HG03139 (cell line): ENCODE results near the gene SUMO2.
A peak's percentile ranks its signal among the peaks of the same experiment; 100 is the strongest.
"Not testable (repeated sequence)": the region's sequence is repeated elsewhere in the genome, so short reads cannot be mapped to it uniquely, and the experiment has no call there.

Experiments
- ATAC-seq: cut with Tn5 transposase; IDR thresholded peaks from one replicate; pipeline ENCODE4 v1.9.1; 2021; ENCODE audit not compliant: unreplicated experiment

The SUMO2 gene

DNA sequence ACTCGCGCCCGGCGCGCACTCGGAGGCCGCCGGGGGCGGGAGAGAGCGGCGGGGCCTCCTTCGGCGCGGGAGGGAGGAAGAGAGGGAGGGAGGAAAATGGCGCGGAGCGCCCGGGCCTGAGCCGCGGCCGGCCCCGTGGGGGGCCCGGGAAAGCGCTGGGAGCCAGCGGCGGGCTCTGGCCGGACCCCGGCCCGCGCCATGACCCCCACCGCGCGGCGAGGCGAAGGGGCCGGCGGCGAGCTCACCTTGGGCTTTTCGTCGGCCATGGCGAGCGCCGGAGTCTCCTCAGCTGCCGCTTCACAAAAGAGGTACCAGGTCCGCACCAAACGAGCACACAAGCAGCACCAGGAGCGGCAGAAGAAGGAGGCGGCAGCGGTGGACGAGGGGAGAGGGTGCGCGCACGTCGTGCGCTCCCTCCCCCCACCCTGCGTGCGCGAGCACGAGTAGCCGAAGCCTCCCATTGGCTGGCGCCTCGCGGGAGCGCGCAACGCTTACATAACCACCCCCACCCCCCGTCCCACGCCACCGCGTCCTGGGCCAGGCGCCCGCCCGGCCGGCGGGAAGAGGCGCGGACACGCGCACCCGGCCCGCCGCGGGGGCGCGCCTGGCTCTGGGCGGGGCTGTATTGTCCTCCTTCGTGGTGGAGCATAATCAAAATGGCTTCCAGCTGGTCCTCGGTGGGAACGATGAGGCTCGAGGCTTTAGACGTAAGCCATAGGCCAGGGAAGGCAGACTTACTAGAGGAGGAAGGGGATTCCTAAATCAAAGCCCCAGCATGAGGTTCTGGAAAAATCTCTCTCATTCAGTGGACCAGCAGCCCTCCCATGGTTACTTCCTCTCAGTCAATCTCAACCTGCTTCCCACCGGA lies at the start of gene SUMO2:
Gene SUMO2, minus strand, starts transcription at position 391 of the 868 bp plus-strand sequence. Its CDS starts 125 bp downstream, at position 266.
- ATAC-seq = peak; percentile 74

DNA sequence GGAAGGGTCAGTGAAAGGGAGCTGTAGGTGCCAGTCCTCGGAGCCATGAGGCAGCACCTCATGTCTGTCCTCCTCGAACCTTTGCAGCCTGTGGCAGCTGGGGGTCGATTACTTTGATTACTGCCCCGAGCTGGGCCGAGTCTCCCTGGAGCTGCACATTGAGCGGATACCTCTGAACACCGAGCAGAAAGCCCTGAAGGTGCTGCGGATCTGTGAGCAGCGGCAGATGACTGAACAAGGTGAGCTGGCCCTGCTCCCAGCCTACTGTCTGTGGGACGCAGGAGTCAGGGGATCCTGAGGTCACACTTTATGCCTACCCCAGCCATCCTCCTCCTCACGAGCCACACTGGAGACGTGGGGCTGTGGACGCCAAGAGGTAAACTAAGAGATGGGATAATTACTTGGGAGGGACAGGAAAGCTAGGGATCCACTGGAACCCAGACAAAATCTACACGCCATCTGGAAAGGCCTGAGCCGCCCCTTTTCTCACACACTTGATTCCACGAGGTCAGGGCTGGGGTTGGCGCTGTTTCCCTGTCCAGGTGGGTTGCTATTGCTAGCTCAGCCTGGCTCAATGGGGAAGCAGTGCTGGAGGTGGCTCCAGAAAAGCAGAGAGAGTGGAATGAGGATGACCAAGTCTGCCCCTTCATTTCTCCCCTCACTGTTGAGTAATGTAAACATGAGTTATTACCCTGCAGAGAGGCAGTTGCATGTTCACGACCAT lies 49.1 kb upstream of the SUMO2 start:
- no peak for ATAC-seq

DNA sequence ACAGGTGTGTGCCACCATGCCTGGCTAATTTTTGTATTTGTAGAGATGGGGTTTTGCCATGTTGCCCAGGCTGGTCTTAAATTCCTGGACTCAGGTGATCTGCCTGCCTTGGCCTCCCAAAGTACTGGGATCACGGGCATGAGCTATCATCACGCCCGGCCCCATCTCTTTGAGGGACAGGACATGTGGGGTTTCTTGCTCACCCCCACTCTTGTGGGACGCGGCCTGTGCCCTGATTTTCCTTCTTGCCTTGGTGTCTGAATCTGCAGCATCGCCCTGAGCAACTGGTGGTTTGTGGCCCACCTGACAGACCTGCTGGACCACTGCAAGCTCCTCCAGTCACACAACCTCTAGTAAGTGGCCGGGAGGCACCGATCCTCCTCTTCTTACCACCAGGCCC lies 48.3 kb upstream of the SUMO2 start:
- ATAC-seq = no peak

DNA sequence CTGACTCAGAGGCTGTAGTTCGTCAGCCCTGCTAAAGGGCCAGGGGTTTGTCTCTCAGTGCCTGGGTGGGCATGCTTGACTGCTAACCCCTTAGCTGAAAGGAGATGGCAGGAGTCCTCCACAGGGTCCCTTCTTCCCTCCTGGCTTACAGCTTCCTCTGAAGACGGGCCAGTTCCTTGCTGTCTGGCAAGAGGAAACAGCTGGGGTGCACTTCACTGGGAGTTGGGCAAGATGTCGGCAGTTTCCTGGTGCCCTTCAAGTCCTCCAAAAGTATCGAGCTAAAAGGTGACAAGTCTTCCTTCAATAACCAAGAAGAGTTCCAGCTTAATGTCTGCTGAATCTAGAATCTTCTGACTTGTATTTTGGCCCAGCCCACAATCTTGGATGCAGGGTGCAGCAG lies 46.1 kb upstream of the SUMO2 start:
- no peak for ATAC-seq

DNA sequence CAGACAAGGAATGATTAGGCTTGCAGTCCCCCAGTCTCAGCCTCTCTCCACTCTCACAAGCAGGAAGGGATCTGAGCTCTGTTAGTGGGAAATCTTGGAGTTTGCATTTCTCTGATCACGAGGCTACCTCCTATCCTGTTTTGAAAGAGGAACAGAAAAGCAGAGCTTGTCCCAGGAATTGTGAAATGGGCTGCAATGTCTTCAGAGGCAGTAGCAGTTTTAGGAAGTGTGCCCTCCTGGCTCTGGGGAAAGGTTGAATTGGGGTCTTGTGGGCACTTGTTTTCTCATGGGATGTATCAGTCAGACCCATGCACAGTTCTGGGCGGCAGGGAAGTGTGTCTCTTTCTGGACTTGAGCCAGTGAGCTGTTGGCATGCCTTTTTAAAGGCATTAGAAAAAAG lies 45.5 kb upstream of the SUMO2 start:
- ATAC-seq = no peak

DNA sequence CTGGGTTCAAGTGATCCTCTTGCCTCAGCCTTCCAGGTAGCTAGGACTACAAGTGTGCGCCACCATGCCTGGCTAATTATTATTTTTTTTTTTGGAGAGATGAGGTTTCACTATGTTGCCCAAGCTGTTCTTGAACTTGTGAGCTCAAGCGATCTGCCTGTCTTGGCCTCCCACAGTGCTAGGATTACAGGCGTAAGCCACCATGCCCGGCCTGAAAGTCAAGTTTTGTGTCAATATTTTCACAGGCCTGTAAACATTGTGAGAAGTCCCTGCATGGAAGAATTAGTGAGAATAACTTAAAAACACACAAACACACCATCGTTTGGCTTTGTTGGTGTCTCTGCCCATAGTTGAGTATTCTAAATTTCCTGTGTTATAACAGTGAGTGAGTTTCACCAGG lies 45.0 kb upstream of the SUMO2 start:
- ATAC-seq = no peak

DNA sequence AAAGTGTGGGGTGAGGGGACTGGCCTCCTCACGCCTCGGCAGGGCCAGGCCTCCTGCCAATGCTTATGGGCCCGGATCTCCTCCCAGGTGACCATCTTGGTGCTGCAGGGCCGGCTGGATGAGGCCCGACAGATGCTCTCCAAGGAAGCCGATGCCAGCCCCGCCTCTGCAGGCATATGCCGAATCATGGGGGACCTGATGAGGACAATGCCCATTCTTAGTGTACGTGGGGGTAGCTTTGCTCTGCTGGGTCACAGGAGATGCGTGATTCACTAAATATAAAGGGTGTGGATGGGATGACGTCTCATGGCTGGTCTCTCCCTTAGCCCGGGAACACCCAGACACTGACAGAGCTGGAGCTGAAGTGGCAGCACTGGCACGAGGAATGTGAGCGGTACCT lies 42.3 kb upstream of the SUMO2 start:
- no peak for ATAC-seq

DNA sequence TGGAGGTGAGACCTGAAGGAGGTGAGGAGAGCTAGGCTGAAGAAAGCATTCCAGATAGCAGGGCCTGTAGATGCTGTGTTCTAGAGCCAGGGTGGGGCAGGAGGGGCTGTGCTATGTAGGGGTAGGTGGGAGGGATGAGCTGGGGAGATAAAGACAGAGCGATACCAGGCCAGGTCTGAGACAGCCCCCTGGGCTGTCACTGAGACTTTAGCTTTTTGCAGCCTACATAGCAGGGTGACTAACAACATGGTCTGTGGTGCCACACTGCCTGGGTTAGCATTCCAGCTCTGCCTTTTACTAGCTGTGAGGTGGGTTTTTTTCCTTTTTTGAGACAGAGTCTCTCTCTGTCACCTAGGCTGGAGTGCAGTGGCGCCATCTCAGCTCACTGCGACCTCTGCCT lies 37.1 kb upstream of the SUMO2 start:
- ATAC-seq = no peak

DNA sequence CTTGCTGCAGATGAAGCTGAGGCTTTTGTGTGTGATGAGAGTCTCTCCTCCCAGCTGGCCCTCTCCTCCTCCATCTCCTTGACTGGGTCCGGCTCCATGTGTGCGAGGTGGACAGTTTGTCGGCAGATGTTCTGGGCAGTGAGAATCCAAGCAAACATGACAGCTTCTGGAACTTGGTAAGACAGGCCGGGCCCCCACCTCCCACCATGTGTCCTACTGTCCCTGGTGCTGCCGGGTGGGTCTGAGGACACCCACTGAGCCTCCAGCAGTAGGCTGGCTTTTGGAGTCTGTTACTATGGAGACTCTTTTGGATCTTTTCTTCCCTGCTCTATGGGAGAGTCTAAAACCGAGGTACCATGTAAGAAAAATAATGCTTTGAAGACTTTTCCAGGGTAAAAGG lies 35.4 kb upstream of the SUMO2 start:
- no peak for ATAC-seq

DNA sequence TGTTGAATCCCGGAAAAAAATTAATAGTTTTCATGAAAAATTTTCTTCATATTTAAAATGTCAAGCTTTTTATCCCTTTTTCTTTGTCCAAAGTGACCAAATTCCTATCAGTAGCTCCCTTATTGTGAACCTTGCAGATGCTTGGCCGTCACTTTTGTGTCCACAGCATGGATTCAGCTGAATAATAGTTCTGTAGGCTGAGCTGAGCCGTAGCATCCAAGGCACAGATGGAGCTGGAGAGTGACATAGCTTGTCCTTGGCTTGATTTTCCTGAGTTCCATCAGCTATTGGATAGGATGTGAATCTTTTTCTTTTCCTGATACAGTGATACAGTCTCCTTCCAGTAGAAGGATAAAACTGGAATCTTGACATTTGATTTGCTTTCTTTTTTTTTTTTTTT lies 26.3 kb upstream of the SUMO2 start:
- no peak for ATAC-seq

DNA sequence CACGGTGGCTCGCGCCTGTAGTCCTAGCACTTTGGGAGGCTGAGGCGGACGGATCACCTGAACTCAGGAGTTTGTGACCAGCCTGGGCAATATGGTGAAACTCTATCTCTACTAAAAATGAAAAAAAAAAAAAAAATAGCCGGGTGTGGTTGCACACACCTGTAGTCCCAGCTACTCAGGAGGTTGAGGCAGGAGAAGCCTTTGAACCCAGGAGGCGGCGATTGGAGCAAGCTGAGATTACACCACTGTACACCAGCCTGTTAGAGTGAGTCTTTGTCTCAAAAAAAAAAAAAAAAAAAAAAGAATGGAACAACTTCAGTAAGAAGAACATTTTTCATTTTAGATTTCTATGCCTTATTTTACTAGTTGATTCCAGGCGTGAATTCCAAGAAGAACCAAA lies 25.4 kb upstream of the SUMO2 start:
- ATAC-seq = no peak

DNA sequence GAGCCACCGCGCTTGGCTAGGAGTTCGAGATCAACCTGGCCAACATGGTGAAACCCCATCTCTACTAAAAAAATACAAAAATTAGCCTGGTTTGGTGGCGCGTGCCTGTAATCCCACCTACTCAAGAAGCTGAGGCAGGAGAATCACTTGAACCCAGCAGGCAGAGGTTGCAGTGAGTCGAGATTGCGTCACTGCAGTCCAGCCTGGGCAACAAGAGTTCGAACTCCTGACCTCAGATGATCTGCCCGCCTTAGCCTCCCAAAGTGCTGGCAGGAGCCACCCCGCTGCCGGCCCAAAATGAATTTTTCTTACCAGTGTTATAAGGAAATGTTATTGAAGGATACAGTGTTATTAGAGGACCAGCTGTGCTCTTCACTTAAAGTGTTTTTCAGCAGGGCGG lies 25.0 kb upstream of the SUMO2 start:
- no peak for ATAC-seq

DNA sequence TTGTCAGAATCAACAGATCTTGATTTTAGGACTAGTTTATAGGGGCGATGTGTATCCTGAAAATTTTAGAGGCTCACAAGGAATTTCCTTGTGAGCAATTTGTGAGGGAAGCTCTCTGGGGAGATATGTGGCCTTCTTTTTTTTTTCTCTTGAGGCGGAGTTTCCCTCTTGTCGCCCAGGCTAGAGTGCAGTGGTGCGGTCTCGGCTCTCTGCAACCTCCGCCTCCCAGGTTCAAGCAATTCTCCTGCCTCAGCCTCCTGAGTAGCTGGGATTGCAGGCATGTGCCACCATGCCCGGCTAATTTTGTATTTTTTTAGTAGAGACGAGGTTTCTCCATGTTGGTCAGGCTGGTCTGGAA lies 24.3 kb upstream of the SUMO2 start:
- not testable (repeated sequence) for ATAC-seq

DNA sequence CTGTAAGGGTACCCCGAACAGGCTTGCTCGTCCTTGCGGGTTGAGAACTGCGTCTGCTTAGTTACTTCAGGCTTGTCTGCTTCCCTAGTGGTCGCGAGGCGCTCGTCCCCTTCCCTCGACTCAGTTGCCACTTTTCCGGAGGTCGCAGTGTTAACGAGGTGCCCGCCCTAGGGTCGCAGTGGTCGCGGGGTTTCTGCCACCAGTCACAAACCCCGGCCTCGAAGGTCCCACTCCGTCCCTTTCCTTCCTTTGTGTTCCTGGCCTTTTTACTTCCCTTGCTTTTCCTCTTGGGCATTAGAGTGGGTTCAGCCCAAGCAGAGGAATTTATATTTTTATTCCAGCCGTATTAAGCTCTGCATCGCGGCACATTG lies 23.0 kb upstream of the SUMO2 start:
- ATAC-seq = no peak

DNA sequence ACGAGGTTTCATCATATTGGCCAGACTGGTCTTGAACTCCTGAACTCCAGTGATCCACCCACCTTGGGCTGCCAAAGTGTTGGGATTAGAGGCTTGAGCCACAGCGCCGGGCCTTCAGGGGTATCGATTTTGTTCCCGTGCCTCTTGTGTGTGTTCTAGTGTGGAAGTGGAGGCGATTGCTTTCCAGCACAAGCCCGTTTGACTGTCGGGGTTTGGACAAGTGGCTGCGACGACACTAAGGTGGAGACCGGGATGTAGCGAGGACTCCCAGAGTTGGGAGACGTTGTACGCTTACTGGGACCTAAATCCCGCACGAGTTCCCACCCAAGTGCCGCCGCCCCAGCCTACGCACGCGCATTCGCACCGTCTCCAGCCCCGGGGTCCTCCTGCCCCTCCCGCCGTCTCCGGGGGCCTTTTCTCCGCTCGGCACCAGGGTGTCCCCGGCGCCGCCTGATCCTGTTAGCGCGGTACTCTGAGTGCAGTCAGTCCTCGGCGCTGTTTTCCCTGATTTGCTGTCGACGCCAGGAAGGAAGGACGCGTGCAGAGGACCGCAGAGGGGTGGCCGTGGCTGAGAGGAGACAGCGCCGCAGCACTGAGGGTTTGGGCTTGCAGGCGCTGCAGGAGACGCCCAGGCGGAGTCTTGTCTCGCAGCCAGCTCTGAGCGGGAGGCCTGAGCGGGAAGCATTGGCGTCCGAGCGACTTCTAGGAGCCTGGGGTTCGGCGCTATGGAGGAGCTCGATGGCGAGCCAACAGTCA lies 22.5 kb upstream of the SUMO2 start, which contains the start of gene NUP85:
Gene NUP85, plus strand, starts transcription at position 643 of the 756 bp plus-strand sequence. Its CDS starts 83 bp downstream, at position 726.
- peak; percentile 70 for ATAC-seq

DNA sequence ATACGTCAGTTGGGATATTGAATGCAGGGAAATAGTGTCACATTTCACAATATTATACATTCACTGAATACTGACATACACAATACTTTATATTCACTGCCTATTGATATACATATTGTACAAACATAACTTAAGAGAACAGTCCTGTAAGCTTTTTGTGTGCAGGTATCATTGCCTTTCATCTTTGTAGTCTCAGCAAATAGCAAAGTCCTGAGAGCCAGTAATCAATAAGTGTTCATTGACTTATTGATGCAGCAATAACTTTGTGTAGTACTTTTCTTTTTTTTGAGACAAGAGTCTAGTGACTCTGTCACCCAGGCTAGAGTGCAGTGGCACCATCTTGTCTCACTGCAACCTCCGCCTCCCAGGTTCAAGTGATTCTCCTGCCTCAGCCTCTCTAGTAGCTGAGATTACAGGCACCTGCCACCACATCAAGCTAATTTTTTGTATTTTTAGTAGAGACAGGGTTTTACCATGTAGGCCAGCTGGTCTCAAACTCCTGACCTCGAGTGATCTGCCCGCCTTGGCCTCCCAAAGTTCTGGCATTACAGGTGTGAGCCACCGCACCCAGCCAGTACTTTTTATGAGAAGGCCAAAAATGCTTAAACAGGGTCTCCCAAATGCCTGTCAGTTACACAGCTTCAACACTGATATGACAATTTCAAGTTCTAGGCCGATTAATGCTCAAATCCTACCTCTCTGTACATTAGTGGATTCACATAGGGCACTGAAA lies 17.3 kb upstream of the SUMO2 start:
- ATAC-seq = no peak

DNA sequence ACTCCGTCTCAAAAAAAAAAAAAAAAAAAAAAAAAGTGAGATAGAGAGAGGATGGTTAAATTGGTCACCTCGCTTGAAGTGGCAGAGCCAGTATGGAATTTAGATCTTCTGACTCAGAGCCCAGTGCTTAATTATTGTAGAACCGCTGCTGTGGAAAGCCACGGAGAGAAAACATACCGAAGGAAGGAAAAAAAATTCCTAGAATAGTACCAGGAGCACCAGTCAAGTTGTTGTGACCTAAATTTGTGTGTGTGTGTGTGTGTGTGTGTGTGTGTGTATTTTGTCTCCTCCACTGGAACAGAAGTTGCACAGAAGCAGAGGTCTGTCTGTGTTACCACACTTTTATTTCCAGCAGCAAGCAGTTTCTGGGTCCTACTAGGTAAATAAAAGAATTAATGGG lies 12.1 kb upstream of the SUMO2 start:
- no peak for ATAC-seq

DNA sequence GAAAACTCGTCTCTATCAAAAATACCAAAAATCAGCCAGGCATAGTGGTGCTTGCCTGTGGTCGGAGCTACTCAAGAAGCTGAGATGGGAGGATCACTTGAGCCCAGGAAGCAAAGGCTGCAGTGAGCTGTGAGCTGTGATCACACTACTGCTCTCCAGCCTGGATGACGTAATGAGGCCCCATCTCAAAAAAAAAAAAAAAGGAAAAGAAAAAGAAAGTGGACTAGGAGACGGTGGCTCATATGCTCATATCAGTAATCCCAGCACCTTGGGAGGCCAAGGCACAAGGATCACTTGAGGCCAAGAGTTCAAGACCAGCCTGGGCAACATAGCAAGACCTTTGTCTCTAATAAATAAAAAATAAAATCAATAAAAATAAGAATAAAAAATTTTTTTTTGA lies 8.8 kb upstream of the SUMO2 start:
- ATAC-seq = no peak

DNA sequence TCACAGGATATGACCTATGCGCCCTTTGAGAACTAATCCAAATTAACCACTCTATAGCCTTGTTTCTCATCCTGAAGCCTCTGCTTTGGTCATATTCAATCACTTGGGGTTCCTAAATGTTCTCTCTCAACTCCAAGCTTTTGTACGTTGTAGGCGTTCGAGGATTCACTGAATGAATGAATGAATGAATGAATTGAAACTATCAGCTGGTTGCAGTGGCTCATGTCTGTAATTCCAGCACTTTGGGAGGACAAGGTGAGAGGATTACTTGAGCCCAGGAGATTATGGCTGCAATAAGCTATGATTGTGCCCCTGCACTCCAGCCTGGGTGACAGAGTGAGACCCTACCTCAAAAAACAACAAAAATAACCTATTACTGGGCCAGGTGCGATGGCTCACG lies 5.9 kb upstream of the SUMO2 start:
- no peak for ATAC-seq

DNA sequence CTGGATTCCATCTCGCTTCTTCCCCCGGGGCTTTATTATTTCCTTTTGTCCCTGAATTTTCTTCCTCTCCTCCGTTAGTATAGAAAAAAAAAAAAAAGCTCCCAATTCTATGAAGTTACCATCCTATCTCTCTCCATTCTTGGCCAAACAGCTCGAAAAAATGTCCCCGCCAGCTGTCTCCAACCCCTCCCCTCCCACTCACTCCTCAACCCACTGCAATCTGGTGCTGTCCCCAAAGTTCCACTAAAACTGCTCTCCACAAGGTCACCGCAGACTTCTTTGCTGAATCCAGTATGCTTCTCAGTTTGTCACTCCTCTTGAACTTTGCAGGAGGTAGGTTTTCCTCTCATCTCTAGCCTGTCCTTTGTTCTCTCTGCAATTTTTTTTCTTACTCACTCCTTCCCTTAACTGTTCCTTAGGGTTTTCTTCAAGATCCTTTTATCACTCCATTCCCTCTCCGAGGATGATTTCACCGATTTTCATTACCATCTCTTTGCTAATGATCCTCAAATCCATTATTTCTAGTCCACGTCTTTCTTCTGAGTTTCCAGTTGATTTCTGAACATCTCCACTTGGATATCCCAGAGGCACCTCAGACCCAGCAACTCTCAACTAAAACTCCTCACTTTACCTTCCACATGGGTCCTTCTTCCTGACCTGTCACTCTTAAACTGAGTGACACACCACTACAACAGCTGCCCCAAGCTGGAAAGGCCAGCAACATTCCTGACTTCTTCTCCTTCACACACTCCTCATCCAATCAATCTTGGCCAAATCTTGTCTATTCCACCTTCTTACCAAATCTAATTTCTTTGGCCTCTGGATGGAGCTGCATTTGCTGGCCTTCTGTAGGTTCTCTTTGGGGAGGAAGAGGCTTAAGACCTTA lies 1.5 kb upstream of the SUMO2 start:
- ATAC-seq = no peak
